HT-29 (cell line): ENCODE data around the gene PXT1. TPM values are rescaled to one million over a fixed set of nuclear protein-coding genes. Genes with fewer than 3 reads are reported as not detected.
"Not testable (repeated sequence)": the region's sequence is repeated elsewhere in the genome, so short reads cannot be mapped to it uniquely, and the experiment has no call there.

Experiments used
- DNase-seq: peaks from one replicate; pipeline ENCODE4 v3.0.0-alpha.2; 2015; ENCODE audit warnings: low spot score
- total RNA-seq: library from RNA; depleted of rRNA; stranded (reverse); fragments of >200 nt; shearing (Covaris generic); gene quantifications from 2 replicates; pipeline ENCODE4 v1.2.3, GENCODE V29; 2014; rRNA removed

The PXT1 gene
- total RNA-seq: 0.25 TPM in 1 of 2 replicates, not detected in the other

- peak; percentile 90 for DNase-seq
Measured at GRCh38 chr6:36442671-36443470, at the start of gene PXT1, which contains the start of gene KCTD20. Gene PXT1, minus strand, starts transcription at chr6:36442854. Its CDS starts 16,772 bp downstream, at chr6:36426082. Gene KCTD20, plus strand, starts transcription at chr6:36443000. Its CDS starts 27,098 bp downstream, at chr6:36470098.

- DNase-seq: no peak
Measured at GRCh38 chr6:36492092-36492491, 49.4 kb upstream of the PXT1 start.

DNA sequence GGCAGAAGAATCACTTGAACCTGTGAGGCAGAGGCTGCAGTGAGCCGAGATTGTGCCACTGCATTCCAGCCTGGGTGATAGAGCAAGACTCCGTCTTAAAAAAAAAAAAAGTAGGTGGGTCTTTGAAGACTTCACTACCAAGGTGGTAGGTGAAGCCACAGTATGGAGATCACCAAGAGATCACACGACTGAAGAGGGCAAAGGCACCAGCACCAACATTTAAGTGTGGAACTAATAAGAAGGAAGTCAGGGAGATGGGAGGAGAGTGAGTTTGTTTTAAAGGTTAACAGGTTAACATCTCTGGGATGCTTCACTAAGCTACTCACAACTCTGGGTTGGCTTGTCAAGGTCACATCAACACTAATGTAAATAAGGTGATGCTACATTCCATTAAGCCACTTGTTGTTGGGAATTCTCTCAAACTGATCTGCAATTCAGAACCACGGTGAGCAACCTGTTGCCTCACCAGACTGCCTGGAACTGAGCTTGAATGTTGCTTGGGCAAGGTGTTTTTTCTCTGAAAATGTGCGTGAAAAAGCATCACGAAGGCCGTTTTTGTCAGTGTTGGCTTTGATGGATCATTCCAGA is 48.8 kb upstream of the PXT1 start:
- DNase-seq: no peak

DNA sequence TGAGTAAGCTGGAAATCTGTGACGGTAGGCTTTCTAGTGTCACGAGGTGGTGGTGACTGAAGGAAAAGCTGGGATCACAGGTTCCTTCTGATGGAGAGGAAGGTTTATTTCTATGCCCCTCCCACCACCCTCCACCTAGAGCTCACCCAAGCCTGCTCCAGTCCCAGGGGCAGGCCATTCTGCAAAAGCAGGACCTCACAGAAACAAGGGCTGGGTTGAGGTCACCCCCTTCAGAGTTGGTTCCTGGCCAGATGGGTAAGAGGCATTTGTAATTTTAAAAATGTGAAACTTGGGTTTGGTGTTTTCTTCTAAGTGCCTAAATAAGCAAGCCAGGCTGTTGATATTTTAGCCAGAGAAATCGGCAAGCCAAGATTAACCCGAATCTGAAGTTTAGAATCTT is 46.8 kb upstream of the PXT1 start:
- no peak for DNase-seq

DNA sequence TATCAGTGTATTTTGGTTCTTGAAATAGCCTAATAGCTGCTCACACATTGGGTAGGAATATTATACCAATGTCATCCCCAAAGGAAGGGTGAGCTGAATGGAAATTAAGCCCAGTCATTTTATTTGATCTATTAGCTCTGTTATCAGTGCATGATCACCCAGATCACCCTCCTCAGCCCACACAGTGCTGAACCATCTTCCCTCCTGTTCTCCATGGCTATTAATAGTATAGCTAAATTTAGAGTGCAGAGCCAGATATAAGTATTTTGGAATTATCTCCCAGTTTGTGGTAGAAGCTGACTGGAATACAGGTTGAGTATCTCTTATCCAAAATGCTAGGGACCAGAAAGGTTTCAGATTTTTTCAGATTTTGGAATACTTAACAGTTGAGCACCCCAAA is 45.6 kb upstream of the PXT1 start:
- no peak for DNase-seq

DNA sequence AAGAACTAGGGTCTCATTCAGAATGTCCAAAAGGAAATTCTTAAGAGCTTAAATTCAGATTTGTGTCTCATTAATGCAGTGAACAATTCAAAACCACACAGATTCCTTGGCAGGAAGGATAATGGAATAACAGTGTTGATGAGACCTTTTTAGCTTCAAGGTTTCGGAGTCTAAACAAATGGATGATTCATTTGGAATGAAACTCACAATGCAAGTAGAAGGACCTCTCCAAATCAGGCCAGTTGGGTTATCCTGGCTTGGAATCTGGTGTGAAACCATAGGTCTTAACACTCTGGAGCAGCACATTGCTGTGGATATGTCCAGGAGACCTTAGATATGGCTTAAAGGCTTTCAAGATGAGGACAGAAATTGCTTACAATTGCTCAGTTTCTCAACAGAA is 45.0 kb upstream of the PXT1 start:
- no peak for DNase-seq

DNA sequence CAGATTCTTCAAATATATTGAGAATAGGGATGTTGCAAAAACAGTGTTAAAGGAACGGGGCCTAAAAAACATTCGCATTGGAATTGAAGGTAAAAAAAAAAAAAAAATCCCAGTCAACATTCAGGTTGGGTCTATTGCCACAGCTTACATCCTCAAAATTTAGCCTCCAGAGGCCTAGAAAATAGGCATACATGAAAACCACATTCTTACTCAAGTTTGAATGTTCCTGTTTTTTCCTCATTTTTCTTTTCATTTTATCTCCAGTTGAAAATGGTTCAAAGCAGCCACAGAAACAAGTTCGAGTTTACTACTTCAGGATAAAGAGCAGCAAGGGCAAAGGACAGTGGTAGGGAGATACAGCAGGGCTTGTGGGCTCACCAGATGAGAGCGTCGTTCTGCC is 42.1 kb upstream of the PXT1 start:
- DNase-seq: no peak

DNA sequence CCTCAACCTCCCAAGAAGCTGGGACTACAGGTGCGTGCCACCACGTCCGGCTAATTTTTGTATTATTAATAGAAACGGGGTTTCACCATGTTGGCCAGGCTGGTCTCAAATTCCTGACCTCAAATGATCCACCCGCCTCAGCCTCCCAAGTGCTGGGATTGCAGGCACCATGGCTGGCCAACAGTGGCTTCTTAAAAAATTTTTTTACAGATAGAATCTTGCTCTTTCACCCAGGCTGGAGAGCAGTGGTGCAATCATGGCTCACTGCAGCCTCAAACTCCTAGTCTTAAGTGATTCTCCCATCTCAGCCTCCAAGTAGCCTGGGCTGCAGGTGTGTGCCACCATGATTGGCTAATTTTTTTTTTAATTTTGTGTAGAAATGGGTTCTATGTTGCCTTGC is 40.7 kb upstream of the PXT1 start:
- not testable (repeated sequence) for DNase-seq

- DNase-seq: no peak
Measured at GRCh38 chr6:36479256-36479655, 36.6 kb upstream of the PXT1 start.

DNA sequence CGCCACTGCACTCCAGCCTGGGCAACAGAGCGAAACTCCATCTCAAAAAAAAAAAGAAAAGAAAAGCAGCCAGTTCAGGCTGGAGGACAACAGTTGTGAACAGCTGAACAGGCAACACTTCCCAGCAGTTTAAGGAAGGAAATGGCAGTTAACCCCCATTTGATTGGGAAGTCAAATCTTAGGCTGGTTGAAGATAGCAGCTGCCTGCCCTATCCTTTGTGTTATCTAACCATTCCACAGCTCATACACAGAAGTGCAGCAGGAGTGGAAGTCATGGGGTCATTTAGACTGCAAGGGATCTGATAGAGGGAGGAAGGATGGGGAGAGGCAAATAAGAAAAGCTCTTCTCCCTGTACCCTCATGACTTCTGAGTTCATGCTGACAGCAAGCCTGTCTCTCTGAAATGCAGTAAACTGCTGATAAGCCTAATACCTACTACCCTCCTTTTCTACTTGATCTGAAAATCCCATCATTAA is 35.4 kb upstream of the PXT1 start:
- no peak for DNase-seq

DNA sequence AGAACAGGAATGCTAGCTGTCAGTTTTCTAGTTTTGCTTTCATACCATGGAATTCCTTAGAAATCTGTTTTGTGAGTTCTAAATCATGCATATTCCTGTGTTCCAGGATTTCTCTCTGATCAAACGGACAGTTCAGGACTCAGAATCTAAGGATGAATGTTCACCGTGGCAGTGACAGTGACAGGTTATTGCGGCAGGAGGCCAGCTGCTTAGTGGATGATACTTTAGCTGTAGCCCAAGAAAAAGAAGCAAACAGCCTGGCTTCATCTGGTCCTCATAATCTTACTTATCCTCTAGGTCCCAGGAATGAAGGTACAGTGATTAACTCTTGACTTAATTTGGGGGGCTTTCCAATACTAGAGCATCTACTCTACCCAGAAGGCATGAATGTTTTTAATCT is 27.3 kb upstream of the PXT1 start:
- DNase-seq: no peak

GRCh38 chr6:36469148-36469661 is 26.6 kb upstream of the PXT1 start:
- no peak for DNase-seq

GRCh38 chr6:36467625-36468024 is 25.0 kb upstream of the PXT1 start:
- no peak for DNase-seq

DNA sequence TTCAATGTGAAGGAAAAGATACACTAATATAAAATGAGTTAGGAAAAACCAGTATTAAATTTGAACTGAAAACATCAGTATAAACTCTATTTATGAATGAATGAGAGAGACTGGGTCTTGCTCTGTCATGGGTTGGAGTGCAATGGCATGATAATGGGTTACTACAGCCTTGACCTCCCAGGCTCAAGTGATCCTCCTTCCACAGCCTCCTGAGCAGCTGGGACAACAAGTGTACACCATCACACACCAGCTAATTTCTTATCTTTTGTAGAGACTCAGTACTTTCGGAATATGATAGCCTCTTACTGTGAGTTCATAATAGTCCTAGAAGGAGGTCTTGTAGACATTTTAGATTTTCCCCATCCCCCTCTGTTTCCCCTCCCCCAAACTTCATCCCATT is 21.6 kb upstream of the PXT1 start:
- DNase-seq: no peak

DNA sequence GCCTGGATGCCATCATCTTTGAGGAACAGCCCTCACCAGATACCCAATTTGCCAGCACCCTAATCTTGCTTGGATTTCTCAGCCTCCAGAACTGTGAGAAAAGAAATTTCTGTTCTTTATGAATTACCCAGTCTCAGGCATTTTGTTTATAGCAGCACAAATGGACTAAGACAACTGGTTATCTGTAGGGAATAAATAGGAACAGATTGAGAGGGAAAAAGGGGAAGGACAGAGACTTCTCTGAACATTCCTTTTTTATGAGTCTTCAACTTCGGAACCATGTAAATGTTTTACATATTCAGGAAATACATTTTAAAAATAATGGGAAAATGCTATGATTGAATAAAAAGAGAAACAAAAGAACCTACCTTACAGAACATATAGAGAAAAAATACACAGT is 21.0 kb upstream of the PXT1 start:
- no peak for DNase-seq

GRCh38 chr6:36461646-36462045 is 19.0 kb upstream of the PXT1 start:
- no peak for DNase-seq

- DNase-seq: no peak
Measured at GRCh38 chr6:36460916-36461315, 18.3 kb upstream of the PXT1 start.

DNA sequence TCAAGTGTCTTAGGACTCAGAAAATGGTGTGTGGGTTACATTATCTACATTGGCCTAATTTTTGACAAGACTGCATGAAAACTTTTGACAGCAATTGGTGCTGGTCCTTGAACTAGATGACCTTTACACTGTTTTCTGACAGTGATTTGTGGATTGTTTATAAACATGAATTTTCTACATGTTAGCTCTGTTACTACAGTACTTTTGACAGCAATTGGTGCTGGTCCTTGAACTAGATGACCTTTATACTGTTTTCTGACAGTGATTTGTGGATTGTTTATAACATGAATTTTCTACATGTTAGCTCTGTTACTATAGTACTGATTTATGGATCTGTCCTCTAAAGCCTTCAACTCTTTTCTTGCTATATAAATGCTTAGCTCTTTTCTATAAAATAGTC is 16.8 kb upstream of the PXT1 start:
- DNase-seq: no peak

DNA sequence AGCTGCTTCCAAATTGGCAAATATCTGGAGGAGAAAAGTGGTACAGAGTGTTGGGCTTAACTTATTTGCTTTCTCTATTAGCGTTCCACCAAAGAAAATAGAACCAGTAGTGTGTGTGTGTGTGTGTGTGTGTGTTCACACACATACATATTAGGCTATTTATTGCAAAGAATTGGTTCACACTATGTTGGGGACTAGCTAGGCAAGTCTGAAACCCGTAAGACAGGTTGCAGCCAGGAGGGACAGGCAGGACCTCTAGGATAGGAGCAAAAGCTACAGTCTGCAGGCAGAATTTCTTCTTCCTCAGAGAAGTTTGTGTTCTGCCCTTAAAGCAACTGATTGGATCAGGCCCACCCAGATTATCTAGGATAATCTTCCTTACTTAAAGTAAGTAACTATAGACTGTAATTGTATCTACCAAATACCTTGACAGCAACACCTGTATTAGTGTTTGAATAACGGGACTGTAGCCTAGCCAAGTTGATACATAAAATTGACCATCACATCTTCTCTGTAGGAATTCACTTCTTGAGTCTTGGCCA is 12.9 kb upstream of the PXT1 start:
- DNase-seq: peak; percentile 43

- not testable (repeated sequence) for DNase-seq
Measured at GRCh38 chr6:36452897-36453296, 10.2 kb upstream of the PXT1 start.

DNA sequence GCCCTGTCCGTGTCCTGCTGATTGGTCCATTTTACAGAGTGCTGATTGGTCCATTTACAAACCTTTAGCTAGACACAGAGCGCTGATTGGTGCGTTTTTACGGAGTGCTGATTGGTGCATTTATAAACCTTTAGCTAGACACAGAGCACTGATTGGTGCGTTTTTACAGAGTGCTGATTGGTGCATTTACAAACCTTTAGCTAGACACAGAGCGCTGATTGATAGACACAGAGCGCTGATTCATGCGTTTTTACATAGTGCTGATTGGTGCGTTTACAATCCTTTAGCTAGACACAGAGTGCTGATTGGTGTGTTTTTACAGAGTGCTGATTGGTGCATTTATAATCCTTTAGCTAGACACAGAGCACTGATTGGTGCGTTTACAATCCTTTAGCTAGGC is 6.5 kb upstream of the PXT1 start:
- not testable (repeated sequence) for DNase-seq

DNA sequence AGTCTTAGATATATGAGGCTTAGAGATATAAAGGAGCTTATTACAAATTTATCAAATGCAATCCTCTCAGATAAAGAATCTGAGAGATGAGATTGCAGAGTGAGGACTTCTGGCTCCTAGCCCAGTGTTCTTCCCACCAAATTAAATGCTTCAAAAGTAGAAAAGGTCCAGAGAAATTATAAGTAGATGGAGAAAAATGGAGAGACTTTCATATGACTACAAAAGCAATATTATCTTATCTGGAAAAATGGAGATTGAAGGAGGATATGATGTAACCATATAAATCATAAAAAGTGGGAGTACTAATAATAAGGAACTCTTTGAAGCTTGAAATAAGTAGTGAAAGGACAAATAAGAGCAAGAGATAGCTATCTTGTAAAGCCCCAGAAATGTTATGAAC is 3.0 kb upstream of the PXT1 start:
- no peak for DNase-seq

DNA sequence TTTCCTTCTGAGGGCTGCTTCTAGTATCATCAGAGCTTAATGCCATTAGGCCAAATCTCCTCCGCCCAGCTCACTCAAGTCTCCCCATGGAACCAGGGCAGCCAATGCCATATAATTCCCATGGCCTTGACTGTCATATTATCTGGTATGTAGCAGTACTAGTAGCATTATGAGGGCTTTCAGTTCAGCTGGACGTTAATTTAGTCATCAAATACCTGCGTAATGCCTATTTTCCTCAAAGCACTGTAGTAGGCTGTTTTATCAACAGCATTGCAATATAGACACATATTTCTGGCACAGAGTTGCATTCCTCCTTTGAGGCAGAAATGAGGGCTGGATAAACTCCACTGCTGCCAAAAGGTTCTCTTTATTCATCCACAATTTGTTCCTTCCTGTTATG is 1.8 kb upstream of the PXT1 start:
- no peak for DNase-seq
